ENCODE data around the gene MARCHF9.
"Not testable (repeated sequence)": the region's sequence is repeated elsewhere in the genome, so short reads cannot be mapped to it uniquely, and the experiment has no call there.

The MARCHF9 gene, protein sequence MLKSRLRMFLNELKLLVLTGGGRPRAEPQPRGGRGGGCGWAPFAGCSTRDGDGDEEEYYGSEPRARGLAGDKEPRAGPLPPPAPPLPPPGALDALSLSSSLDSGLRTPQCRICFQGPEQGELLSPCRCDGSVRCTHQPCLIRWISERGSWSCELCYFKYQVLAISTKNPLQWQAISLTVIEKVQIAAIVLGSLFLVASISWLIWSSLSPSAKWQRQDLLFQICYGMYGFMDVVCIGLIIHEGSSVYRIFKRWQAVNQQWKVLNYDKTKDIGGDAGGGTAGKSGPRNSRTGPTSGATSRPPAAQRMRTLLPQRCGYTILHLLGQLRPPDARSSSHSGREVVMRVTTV

DNA sequence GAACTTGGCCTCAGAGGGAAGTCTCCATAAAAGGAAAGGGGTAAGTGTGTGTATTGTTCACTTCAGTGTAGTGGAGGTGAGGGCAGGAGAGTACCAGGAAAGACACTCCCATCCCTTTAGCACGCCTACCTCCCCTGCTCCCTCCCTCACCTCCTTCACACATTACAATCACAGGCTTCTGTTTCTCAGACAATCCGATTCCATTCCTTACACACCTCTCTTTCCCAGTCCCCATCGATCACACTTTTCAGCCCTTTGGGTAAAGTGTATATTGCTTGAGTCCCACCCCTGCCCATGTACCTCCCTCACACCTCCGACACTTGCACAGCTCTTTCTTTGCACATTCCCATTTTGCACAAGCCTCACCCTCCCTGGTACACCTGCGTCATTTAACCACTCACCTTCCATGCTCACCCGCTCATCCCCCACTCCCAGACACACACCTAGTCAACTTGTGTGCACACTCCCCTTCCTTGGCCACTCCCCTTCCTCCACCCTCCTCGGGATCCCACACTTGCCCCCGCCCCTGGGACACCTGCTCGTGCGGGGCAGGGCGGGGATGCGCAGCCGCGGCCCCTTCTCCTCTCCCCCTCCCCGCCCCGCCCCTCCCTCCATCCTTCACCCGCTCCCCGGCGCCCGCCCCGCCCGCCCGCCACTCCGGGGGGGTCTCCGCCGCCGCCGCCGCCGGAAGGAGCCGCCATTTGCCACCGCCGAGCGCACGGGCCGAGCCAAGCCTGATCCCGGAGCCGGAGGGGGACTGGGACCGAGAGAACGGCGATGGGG is at the start of gene MARCHF9:
TSS of gene MARCHF9 (plus strand) at position 693 of the 783 bp plus-strand sequence. CDS start 426 bp downstream, outside the sequence.
- in situ Hi-C loops (cut with HindIII; ENCODE audit: low sequenced_read_pairs), result no loop called here

DNA sequence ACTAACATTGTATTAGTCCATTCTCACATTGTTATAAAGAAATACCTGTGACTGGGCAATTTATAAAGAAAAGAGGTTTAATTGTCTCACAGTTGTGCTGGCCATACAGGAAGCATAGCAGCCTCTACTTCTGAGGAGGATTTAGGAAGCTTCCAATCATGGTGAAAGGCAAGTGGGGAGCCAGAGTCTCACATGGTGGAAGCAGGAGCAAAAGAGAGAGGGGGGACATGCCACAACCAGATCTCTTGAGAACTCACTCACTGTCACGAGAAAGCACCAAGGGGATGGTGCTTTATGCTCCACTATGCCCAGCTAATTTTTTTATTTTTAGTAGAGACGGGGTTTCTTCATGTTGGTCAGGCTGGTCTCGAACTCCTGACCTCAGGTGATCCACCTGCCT is 47.7 kb upstream of the MARCHF9 start:
- in situ Hi-C loops (cut with HindIII; ENCODE audit: low sequenced_read_pairs), result no loop called here

DNA sequence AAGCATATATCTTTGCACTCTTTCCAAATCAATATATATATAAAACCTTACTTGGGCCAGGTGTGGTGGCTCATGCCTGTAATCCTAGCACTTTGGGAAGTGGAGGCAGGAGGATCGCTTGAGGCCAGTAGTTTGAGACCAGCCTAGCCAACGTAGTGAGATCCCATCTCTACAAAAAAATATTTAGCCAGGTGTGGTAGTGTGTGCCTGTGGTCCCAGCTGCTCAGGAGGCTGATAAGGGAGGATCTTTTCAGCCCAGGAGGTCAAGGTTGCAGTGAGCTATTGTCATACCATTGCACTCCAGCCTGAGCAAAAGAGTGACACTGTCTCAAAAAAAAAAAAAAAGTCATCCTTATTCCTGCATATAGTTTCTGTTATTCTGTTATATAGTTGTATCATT is 46.6 kb upstream of the MARCHF9 start:
- in situ Hi-C loops (cut with HindIII; ENCODE audit: low sequenced_read_pairs), result no loop called here

DNA sequence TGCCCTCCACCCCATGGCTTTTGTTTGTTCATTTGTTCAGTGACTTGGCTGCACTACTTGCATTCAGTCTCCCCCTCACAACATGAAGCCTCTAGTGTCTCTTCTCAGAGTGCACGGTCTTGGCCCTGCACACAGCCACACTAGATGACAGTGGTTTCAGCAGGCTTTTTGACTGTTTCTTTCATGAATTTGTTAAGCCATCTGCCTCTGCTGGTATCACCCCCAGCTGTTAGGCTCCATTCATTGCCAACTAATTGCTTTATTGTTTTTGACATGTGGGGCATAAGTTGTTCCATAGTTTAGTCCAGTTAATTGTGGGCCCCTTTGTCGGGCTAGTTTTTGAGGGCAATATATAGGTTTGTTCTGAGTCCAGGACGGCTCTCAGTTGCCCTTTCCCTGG is 42.2 kb upstream of the MARCHF9 start:
- in situ Hi-C loops (cut with HindIII; ENCODE audit: low sequenced_read_pairs), result no loop called here

DNA sequence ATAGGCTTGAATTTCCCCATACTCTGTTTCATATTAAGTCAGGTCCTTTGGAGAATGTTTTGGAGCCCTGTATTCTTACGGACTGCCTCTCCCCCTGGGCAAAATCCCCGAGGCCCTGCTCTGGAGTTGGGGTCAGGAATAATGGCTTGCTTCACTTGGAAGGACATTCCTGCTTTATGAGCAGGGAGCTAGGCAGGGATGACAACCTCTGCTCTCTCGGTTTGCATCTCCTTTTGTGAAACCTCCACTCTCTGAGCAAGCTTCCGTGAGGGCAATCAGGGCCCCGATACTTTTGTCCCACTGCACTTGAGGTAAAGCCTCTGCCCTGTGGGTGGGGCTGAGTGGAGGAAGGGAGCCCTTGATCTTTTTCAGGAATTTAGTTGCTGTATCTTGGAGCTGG is 41.7 kb upstream of the MARCHF9 start:
- in situ Hi-C loops (cut with HindIII; ENCODE audit: low sequenced_read_pairs), result no loop called here

DNA sequence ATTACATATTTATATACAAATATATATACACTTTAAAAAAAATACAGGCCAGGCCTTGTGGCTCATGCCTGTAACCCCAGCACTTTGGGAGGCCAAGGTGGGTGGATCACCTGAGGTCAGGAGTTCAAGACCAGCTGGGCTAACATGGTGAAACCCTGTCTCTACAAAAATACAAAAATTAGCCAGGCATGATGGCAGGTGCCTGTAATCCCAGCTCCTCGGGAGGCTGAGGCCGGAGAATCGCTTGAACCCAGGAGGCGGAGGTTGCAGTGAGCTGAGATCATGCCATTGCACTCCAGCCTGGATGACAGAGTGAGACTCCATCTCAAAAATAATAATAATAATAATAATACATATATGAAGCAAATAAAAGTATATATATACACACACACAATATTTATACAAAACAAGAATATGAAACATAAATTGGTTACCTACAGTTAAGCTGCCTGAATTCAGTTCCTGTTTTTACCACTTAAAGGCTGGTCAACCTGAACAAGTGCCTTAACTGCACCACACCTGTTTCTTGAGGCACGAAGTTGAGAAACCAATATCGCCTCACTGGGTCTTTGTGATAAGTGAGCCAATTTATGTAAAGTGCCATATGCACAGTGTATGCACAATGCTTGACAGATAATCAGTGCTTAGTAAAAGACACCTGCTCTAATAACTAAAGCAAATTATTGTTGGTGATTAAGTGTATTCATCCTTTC is 39.7 kb upstream of the MARCHF9 start:
- in situ Hi-C loops (cut with HindIII; ENCODE audit: low sequenced_read_pairs), result not testable (repeated sequence)

DNA sequence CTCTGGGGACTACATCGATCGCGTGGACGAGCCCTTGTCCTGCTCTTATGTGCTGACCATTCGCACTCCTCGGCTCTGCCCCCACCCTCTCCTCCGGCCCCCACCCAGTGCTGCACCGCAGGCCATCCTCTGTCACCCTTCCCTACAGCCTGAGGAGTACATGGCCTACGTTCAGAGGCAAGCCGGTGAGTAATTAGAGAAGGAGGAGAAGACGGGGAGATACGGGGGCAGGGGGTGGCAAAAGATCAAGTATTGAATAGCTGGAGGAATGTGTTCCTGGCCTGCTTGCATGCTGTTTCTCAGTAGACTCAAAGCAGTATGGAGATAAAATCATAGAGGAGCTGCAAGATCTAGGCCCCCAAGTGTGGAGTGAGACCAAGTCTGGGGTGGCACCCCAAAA is 39.1 kb upstream of the MARCHF9 start:
- in situ Hi-C loops (cut with HindIII; ENCODE audit: low sequenced_read_pairs), result no loop called here

DNA sequence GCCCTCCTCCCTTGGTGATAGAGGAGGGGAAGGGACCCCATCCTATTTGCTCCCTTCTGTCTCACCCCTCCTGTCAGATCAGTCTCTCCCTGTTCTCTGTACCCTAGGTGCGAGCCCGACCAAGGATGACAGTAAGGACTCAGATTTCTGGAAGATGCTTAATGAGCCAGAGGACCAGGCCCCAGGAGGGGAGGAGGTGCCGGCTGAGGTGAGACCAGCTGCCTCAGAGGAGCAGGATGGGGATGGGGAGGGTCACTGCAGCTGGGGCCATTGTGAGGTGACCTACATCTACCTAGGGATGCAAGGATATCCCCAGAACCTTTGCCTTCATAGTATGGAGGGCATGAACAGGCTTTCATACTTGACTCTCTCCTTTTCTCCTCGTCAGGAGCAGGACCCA is 38.6 kb upstream of the MARCHF9 start:
- in situ Hi-C loops (cut with HindIII; ENCODE audit: low sequenced_read_pairs), result no loop called here

DNA sequence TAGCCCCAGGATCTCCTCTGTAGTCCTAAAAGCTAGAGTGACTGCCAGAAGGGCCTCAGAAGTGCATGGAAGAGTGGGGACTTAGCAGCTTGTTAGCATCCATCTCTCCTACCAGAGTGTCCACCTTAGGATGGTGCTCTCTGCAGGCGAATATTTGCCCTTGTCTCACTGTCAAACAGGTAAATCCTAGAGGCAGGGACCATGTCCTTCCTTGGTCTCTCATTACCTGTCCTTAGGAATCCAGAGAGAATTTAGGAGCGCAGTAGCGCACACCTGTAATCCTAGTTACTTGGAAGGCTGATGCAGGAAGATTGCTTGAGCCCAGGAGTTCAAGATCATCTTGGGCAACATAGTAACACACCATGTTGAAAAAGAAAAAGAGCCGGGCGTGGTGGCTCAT is 37.8 kb upstream of the MARCHF9 start:
- in situ Hi-C loops (cut with HindIII; ENCODE audit: low sequenced_read_pairs), result no loop called here

DNA sequence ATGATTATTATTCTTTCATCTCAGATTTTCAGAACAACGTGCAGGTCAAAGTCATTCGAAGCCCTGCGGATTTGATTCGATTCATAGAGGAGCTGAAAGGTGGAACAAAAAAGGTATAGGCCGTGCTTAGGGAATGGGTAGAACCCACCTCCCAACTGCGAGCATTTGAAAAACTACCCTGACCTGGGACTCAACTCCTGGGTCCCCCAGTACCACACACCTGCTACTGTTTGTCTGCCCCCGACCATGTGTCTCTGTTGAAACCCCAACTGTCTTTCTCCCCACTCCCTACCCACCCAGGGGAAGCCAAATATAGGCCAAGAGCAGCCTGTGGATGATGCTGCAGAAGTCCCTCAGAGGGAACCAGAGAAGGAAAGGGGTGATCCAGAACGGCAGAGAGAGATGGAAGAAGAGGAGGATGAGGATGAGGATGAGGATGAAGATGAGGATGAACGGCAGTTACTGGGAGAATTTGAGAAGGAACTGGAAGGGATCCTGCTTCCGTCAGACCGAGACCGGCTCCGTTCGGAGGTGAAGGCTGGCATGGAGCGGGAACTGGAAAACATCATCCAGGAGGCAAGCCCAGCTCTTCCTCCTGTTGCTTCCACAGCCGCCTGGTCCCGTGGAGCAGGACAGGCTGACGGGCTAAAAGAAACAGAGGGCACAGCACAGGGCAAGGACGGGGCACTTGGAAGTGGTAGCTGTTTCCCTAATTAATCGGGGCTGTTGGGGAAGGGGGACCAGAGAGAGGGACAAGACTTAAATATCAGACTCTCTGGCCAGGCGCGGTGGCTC is 36.9 kb upstream of the MARCHF9 start:
- in situ Hi-C loops (cut with HindIII; ENCODE audit: low sequenced_read_pairs), result no loop called here

DNA sequence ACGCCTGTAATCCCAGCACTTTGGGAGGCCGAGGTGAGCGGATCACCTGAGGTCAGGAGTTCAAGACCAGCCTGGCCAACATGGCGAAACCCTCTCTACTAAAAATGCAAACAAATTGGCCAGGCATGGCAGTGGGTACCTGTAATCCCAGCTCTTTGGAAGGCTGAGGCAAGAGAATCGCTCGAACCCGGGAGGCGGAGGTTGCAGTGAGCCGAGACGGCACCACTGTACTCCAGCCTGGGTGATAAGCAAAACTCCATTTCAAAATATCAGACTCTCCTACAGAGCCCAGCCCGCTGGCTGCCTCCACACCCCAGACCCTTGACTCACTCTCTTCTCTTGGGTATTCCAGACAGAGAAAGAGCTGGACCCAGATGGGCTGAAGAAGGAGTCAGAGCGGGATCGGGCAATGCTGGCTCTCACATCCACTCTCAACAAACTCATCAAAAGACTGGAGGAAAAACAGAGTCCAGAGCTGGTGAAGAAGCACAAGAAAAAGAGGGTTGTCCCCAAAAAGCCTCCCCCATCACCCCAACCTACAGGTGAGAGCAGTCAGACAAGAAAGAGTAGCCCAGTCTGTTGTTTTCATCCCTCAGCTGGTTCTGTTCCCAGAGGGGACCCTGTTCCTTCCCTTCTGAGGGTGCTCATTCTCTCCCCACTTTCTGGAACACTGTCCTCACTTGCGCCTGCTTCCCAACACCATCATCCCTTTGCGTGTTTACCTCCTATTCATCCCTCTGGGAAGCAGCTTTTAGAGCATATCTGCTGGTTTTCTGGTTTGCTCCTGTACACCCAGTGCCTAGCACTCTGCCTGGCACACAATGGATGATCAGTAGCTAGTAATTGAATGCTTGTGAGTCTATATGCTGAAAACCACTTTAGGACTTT is 36.0 kb upstream of the MARCHF9 start:
- in situ Hi-C loops (cut with HindIII; ENCODE audit: low sequenced_read_pairs), result no loop called here

DNA sequence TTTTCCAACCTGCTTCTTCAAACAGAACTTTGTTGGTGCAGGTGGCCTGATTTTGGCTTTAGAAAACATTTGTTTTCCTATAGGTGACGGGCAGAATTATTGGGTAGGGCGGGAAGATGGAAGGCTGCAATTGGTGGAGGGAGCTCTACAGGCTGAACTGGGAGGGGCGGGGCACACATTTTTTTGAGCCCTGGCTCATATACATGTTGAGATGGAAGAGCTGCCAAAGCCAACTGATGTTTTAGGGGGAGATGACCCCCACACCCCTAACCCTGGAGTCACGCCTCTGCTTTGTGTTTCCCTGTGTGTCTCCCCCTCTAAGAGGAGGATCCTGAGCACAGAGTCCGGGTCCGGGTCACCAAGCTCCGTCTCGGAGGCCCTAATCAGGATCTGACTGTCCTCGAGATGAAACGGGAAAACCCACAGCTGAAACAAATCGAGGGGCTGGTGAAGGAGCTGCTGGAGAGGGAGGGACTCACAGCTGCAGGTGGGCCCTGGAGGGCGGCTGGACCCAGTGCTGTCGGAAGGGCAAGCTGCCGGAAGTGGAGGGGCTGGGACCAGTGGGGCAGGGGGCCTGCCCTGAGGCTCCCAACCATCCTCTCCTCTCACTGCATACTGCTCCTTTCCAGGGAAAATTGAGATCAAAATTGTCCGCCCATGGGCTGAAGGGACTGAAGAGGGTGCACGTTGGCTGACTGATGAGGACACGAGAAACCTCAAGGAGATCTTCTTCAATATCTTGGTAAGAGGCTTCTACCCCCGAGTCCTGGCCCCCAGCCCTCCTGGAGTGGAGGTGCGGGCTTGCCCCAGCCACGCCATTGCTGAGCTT is 34.9 kb upstream of the MARCHF9 start:
- in situ Hi-C loops (cut with HindIII; ENCODE audit: low sequenced_read_pairs), result no loop called here

DNA sequence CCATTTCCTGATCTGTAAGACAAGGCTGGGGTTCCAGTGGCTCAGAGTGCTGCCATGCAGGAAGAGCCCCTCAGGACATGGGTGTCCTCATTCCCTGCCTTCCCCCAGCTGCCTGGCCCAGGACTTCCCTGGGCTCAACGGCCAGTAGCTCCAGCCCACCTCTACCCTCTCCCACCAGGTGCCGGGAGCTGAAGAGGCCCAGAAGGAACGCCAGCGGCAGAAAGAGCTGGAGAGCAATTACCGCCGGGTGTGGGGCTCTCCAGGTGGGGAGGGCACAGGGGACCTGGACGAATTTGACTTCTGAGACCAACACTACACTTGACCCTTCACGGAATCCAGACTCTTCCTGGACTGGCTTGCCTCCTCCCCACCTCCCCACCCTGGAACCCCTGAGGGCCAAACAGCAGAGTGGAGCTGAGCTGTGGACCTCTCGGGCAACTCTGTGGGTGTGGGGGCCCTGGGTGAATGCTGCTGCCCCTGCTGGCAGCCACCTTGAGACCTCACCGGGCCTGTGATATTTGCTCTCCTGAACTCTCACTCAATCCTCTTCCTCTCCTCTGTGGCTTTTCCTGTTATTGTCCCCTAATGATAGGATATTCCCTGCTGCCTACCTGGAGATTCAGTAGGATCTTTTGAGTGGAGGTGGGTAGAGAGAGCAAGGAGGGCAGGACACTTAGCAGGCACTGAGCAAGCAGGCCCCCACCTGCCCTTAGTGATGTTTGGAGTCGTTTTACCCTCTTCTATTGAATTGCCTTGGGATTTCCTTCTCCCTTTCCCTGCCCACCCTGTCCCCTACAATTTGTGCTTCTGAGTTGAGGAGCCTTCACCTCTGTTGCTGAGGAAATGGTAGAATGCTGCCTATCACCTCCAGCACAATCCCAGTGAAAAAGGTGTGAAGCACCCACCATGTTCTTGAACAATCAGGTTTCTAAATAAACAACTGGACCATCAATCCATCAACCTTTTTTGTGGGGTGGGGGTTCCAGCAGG is 34.0 kb upstream of the MARCHF9 start:
- in situ Hi-C loops (cut with HindIII; ENCODE audit: low sequenced_read_pairs), result no loop called here

DNA sequence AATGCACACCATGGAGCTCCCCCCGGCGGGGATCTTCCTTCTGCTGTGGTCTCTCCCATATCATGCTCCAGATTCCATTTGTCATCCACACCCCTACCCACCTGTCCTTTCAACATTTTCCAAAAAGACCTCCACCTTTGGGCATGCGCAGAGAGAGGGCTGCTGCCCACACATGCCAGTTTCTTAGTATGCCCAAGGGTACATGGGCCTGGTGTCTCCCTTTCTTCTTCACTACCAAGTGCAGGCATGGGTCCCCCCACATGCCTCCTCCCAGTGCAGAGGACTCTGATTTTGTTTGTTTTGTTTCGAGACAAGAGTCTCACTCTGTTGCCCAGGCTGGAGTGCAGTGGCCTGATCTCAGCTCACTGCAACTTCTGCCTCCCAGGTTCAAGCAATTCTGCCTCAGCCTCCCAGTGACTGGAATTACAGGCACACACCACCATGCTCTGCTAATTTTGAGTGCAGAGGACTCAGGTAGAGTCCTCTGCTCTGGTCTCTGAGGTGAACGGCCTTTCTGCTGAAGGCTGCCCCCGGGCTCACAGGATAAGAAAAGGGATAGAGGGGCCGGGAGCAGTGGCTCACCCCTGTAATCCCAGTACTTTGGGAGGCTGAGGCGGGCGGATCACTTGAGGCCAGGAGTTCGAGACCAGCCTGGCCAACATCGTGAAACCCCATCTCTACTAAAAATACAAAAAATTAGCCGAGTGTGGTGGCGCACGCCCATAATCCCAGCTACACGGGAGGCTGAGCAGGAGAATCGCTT is 32.9 kb upstream of the MARCHF9 start:
- in situ Hi-C loops (cut with HindIII; ENCODE audit: low sequenced_read_pairs), result not testable (repeated sequence)

DNA sequence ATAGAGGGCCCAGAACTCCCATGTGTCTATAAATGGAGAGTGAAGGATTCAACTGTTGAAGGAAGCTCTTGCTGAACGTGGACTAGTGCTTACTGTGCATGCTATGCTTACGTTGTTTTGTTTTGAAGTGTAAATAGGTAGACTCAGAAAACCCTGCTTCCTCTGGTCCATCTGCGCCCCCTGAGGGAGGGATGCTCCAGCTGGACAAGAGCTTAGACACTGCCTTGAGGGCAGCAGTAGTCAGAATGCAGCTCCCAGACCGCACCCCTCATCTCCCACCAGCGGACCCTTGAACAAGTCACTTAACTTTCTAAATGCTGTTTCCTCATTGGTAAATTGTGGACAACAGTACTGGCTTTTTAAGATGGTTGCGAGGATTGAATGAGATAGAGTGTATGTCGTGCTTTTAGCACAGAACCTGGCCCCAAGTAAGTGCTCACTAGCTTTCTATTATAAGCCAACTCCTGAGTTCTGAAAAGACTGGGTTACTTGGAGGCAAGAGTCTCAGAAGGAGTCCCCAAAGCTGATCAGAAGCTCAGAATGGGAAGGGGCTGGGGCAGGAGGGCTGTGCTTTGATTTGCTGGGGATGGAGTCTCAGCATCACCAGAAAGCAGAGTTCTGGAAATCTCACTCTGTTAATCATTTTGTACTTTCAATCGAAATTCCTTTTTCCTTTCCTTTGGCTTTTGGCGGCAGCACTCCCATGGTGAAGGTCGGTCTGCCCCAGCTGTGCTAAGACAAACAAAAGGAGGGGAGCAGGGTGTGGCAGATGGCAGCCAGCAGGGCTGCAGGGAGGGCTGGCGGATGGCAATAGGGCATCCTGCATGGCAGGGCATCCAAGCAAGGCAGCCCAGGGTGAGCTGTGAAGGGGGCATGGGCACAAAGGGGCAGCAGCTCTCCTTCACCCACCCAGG is 31.9 kb upstream of the MARCHF9 start:
- in situ Hi-C loops (cut with HindIII; ENCODE audit: low sequenced_read_pairs), result no loop called here

DNA sequence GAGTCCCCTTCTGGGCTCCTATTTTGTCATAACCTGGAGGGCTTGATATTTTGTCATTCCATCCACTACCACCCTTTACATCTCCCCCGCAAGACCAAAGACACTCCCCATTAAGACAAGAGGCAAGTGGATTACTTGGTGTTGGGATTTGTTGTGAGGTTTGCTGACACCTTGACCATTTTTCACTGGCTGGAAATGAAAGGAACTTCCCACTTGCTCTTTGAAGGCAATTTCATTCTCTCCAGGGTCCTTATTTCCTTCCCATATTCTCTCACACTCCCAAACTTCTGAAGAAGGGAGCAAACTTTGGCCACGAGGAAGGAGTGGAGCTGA is 31.3 kb upstream of the MARCHF9 start:
- in situ Hi-C loops (cut with HindIII; ENCODE audit: low sequenced_read_pairs), result no loop called here
